ENCODE measurements around the gene ARHGAP28.

DNA sequence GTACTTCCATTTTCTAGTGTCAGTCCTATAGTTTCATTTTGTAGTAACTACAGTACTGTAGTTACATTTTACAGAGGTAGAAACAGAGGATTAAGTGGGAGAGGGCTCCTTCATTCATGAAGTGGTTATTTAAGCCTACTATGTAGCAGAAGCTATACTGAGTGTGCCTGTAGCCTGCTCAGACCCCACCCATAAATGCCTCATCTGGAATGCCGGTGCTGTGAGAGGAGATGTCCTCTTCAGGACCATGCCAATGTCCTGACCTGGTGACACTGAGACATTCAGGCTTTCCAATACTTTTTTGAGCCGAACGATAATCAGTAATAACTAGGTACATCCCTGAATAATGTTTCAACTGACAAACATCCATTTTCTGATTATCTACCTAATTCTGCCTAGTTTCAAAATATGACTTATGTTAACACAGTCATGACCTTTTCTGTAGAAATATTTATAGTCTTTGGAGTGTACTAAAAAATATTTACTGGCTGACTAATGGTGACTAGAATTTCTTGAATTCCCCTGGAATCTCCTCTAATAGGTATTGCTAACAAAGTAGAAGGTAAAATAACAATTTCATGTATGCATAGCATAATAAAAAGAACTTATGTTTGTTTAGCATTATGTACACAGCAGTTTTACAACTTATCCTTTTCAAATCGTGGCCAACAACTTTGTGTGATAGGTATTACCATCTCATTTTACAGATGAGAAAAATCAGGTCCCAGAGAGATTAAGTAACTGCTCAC lies 10.2 kb upstream of the ARHGAP28 start:
- TF ChIP-seq EP300 (conservative IDR thresholded peaks at IDR 0.05; ENCODE audit: poor library complexity, severe bottlenecking), result no peak
- TF ChIP-seq, protein P1, sequence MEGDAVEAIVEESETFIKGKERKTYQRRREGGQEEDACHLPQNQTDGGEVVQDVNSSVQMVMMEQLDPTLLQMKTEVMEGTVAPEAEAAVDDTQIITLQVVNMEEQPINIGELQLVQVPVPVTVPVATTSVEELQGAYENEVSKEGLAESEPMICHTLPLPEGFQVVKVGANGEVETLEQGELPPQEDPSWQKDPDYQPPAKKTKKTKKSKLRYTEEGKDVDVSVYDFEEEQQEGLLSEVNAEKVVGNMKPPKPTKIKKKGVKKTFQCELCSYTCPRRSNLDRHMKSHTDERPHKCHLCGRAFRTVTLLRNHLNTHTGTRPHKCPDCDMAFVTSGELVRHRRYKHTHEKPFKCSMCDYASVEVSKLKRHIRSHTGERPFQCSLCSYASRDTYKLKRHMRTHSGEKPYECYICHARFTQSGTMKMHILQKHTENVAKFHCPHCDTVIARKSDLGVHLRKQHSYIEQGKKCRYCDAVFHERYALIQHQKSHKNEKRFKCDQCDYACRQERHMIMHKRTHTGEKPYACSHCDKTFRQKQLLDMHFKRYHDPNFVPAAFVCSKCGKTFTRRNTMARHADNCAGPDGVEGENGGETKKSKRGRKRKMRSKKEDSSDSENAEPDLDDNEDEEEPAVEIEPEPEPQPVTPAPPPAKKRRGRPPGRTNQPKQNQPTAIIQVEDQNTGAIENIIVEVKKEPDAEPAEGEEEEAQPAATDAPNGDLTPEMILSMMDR (IDR thresholded peaks at IDR 0.05; ENCODE audit: poor library complexity, severe bottlenecking), result no peak

All from neural cell (in vitro differentiated cells).